NCI-H1694 treated with DMSO at 0.1 percent for 48 hours (cell line): ENCODE measurements around the gene GDF11.
A peak's percentile ranks its signal among the peaks of the same experiment; 100 is the strongest.

Experiments used
- DNase-seq: peaks from one replicate; lab custom pipeline; 2025; lab: John Stamatoyannopoulos, UW

Gene GDF11

GRCh38 chr12:55795950-55796349, 53.0 kb downstream of the GDF11 start:
- no peak for DNase-seq

GRCh38 chr12:55797068-55797467, 54.1 kb downstream of the GDF11 start:
- DNase-seq: peak; percentile 35

GRCh38 chr12:55797550-55797949, 54.6 kb downstream of the GDF11 start:
- no peak for DNase-seq
